ENCODE results near the gene PPIH. TPM values are rescaled to one million over a fixed set of nuclear protein-coding genes. Genes with fewer than 3 reads are reported as not detected.
A peak's percentile ranks its signal among the peaks of the same experiment; 100 is the strongest.

PPIH gene
- total RNA-seq, 1 donor from 2014 or later, result 21.0 TPM

DNA sequence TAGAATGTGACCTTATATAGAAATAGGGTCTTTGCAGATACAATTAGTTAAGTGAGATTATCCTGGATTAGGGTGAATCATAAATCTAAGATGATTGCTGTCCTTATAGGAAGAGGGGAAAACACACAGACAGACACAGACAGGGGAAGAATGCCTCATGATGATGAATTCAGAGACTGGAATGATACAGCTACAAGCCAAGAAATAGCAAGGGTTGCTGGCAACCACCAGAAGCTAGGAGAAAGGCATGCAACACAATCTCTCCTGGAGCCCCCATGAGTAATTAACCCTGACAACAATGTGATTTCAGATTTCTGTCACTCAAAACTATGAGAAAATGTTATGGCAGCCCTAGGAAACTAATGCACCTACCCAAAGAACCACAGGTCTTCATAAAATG is 19.1 kb upstream of the PPIH start:
- DNase-seq, result no peak
- Histone ChIP-seq H3K4me1 (no peaks in the 10 kb centered on the region), H3K9me3 (replicated peaks) (no peaks in the 10 kb centered on the region), H3K4me3 (no peak overlapping the region), H3K27me3 (ENCODE audit: low read depth) (no peaks in the 10 kb centered on the region), H3K36me3 (no peaks in the 10 kb centered on the region), H3K27ac (replicated peaks) (no peak overlapping the region)
- TF ChIP-seq, protein P1, sequence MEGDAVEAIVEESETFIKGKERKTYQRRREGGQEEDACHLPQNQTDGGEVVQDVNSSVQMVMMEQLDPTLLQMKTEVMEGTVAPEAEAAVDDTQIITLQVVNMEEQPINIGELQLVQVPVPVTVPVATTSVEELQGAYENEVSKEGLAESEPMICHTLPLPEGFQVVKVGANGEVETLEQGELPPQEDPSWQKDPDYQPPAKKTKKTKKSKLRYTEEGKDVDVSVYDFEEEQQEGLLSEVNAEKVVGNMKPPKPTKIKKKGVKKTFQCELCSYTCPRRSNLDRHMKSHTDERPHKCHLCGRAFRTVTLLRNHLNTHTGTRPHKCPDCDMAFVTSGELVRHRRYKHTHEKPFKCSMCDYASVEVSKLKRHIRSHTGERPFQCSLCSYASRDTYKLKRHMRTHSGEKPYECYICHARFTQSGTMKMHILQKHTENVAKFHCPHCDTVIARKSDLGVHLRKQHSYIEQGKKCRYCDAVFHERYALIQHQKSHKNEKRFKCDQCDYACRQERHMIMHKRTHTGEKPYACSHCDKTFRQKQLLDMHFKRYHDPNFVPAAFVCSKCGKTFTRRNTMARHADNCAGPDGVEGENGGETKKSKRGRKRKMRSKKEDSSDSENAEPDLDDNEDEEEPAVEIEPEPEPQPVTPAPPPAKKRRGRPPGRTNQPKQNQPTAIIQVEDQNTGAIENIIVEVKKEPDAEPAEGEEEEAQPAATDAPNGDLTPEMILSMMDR (IDR thresholded peaks at IDR 0.05; ENCODE audit: borderline replicate concordance), result no peak
- intact Hi-C loops (cut with micrococcal nuclease), result no loop called here

DNA sequence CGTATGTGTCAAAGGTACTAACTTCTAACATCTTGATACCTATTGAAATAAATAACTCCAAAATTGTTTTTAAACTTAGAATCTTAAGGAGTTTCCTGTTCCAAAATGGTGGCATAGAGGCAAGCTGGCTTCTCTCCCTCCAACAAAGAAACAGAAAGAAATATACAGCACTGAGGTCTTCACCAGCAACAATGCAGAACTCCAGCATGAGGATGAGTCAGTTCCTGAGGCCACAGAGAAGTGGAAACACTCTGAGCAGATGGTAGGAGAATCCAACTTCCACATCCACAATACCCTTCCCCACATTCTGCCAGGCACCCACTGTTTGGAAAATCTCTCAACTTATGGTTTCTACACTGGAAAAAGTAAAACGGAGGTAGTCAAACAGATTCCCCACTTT is 12.2 kb upstream of the PPIH start:
- Histone ChIP-seq H3K4me3 (no peak overlapping the region), H3K36me3 (peaks cover 5% of the 10 kb centered on the region), H3K27ac (replicated peaks) (no peak overlapping the region), H3K4me1 (no peaks in the 10 kb centered on the region), H3K9me3 (replicated peaks) (no peaks in the 10 kb centered on the region), H3K27me3 (ENCODE audit: low read depth) (no peaks in the 10 kb centered on the region)
- DNase-seq, result no peak
- TF ChIP-seq, protein P1 (IDR thresholded peaks at IDR 0.05; ENCODE audit: borderline replicate concordance), result no peak
- intact Hi-C loops (cut with micrococcal nuclease), result no loop called here

DNA sequence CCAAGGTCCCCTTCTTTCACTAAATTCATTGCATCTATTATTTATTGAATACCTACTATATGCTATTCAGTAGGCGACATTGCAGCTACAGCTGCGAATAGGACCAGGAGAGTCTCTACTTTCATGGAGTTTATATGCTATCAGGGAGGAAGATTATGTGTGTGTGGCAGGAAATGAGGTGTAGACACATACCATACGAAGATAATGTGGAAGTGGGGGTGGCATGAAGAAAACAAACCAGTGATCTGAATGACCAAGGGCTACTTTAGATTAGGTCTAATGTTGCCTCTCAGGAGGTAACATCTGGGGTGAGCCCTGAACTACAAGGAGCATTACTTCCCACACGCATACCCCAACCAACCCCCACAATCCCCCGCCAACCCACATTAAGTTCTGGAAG is 1.0 kb upstream of the PPIH start:
- H3K27ac ChIP-seq (replicated peaks), result peak overlapping the region; percentile 89
- H3K9me3 ChIP-seq (replicated peaks), result no peaks in the 10 kb centered on the region
- H3K4me1 ChIP-seq, result peaks cover 25% of the 10 kb centered on the region
- TF ChIP-seq, protein P1 (IDR thresholded peaks at IDR 0.05; ENCODE audit: borderline replicate concordance), result no peak
- DNase-seq, result no peak
- H3K27me3 ChIP-seq (ENCODE audit: low read depth), result no peaks in the 10 kb centered on the region
- H3K36me3 ChIP-seq, result peaks cover 24% of the 10 kb centered on the region
- intact Hi-C loops (cut with micrococcal nuclease), result no loop called here
- peak overlapping the region; percentile 81 for H3K4me3 ChIP-seq

DNA sequence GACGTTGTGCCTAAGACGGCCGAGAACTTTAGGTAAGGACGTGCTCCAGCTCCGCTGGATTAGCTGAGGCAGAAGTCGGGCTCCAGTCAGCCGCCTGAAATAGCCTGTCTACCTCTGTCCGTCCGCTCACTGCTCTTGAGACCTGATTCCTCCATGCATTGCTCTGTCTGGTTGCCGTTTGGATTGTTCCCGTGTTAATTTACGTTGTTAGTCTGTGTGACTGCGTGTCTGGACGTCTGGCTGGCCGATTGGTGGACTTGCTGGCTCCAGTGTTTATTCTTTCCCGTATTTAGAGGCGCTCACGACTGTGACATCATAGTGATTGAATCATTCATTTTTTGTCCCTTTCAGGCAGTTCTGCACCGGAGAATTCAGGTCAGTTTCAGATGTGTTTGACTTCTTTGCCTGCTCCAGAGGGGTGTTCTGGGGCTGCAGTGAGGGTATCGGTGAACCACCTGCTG is 684 bp downstream of the PPIH start:
- Histone ChIP-seq H3K9me3 (replicated peaks) (no peaks in the 10 kb centered on the region), H3K27ac (replicated peaks) (peak overlapping the region; percentile 89), H3K4me3 (peak overlapping the region; percentile 81), H3K36me3 (peaks cover 35% of the 10 kb centered on the region), H3K4me1 (peaks cover 25% of the 10 kb centered on the region), H3K27me3 (ENCODE audit: low read depth) (no peaks in the 10 kb centered on the region)
- intact Hi-C loops (cut with micrococcal nuclease), result no loop called here
- TF ChIP-seq, protein P1 (IDR thresholded peaks at IDR 0.05; ENCODE audit: borderline replicate concordance), result no peak
- no peak for DNase-seq

DNA sequence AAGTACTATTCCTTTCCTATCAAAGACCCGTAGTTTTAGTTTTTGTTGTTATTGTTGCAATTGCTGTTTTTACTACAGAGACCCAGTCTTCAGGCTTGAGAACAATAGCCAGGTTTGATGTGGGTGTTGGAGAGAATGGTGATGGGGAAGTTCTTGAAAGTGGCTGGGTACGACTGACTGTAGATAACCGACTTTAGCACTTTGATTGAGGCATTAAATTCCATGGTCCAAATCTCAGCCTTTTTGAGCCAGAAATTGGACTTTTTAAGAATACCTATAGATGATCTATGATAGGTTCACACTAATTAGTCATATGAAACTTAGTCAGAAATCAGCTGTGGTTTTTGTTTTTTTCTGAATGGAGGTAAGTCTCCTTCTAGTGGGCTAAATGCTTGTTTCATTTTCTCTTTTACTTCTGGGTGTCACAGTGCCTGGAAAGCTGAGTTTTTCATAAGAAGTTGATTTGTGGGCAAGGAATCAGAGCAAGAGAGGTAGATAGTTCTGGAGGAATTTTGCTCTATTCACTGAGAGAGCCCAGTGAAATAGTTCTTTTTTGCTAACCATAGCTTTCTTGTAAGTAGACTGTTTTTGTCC is 2.8 kb downstream of the PPIH start:
- Histone ChIP-seq H3K27ac (replicated peaks) (no peak overlapping the region), H3K36me3 (peaks cover 56% of the 10 kb centered on the region), H3K9me3 (replicated peaks) (no peaks in the 10 kb centered on the region), H3K4me3 (no peak overlapping the region), H3K27me3 (ENCODE audit: low read depth) (no peaks in the 10 kb centered on the region), H3K4me1 (peaks cover 25% of the 10 kb centered on the region)
- no peak for DNase-seq
- TF ChIP-seq, protein P1 (IDR thresholded peaks at IDR 0.05; ENCODE audit: borderline replicate concordance), result no peak
- intact Hi-C loops (cut with micrococcal nuclease), result no loop called here

All from left ventricle myocardium inferior (tissue), 1 donor.